HEK293 (cell line): ENCODE results near the gene DNAJC12.
"Not testable (repeated sequence)": the region's sequence is repeated elsewhere in the genome, so short reads cannot be mapped to it uniquely, and the experiment has no call there.

Experiments
- CTCF ChIA-PET: fragments of 350-600 bp; formaldehyde crosslinking; extraction: SDS; loops from one replicate; lab custom pipeline; 2021; ENCODE audit warnings: antibody characterized with exemption; lab: Yijun Ruan, JAX
- POLR2A ChIA-PET: fragments of 300-600 bp; formaldehyde crosslinking; extraction: SDS; loops from one replicate; lab custom pipeline; 2020; ENCODE audit warnings: antibody characterized with exemption, inconsistent platforms; lab: Yijun Ruan, JAX
- H3K27ac ChIP-seq: fragments of 200-500 bp; sonication (Bioruptor generic); 2 replicates; pipeline ENCODE4 v1.5.1; 2014; ENCODE audit warnings: low read depth, low read length, control low read depth, inconsistent platforms; ENCODE audit errors: extremely low read depth
- H3K36me3 ChIP-seq, 2 experiments: fragments of 200-500 bp in 1 of 2; sonication (Bioruptor generic) in 1 of 2; 1 replicate in 1 of 2; 2 replicates in 1 of 2; pipeline ENCODE4 v1.5.1; 2014 to 2017; ENCODE audit warnings: inconsistent platforms in 2 of 2, low read length in 2 of 2; ENCODE audit not compliant: control insufficient read depth in 2 of 2, insufficient read depth in 1 of 2
- H3K4me1 ChIP-seq: fragments of 200-500 bp; sonication (Bioruptor generic); 2 replicates; pipeline ENCODE4 v1.5.1; 2014; ENCODE audit warnings: mild to moderate bottlenecking, low read length, inconsistent platforms; ENCODE audit not compliant: control insufficient read depth, insufficient read depth
- H3K4me3 ChIP-seq: 2 replicates; pipeline ENCODE4 v1.5.1; 2011; ENCODE audit warnings: low read depth, mild to moderate bottlenecking, control low read depth, low read length, moderate library complexity
- H3K9me3 ChIP-seq: fragments of 200-500 bp; sonication (Bioruptor generic); 2 replicates; pipeline ENCODE4 v1.5.1; 2014; ENCODE audit warnings: low read depth, low read length, inconsistent platforms; ENCODE audit not compliant: control insufficient read depth, insufficient read depth
- KLF9 ChIP-seq: fragments of 450-650 bp; formaldehyde crosslinking; IDR thresholded peaks from 2 replicates; pipeline ENCODE4 v1.5.1; 2016; ENCODE audit warnings: missing biosample characterization, missing genetic modification characterization, low read depth
- PATZ1 ChIP-seq: fragments of 450-650 bp; formaldehyde crosslinking; IDR thresholded peaks from 2 replicates; pipeline ENCODE4 v1.5.1; 2016; ENCODE audit warnings: missing biosample characterization, missing genetic modification characterization
- RBAK ChIP-seq: fragments of 450-650 bp; formaldehyde crosslinking; IDR thresholded peaks from 2 replicates; pipeline ENCODE4 v1.5.1; 2016; ENCODE audit warnings: missing biosample characterization, missing genetic modification characterization
- SALL2 ChIP-seq: fragments of 450-650 bp; formaldehyde crosslinking; IDR thresholded peaks from 2 replicates; pipeline ENCODE4 v1.5.0; 2017; ENCODE audit warnings: missing biosample characterization, mild to moderate bottlenecking, missing genetic modification characterization, borderline replicate concordance
- SCRT1 ChIP-seq: fragments of 450-650 bp; formaldehyde crosslinking; IDR thresholded peaks from 2 replicates; pipeline ENCODE4 v1.5.1; 2016; ENCODE audit warnings: missing biosample characterization, missing genetic modification characterization, borderline replicate concordance
- SCRT2 ChIP-seq: fragments of 450-650 bp; formaldehyde crosslinking; IDR thresholded peaks from 2 replicates; pipeline ENCODE4 v1.5.1; 2016; ENCODE audit warnings: missing biosample characterization, missing genetic modification characterization
- SP2 ChIP-seq: fragments of 450-650 bp; formaldehyde crosslinking; IDR thresholded peaks from 2 replicates; pipeline ENCODE4 v1.5.1; 2016; ENCODE audit warnings: missing biosample characterization, missing genetic modification characterization
- YY2 ChIP-seq: fragments of 450-650 bp; formaldehyde crosslinking; IDR thresholded peaks from 2 replicates; pipeline ENCODE4 v1.5.1; 2016; ENCODE audit warnings: missing biosample characterization, missing genetic modification characterization
- ZBTB17 ChIP-seq: fragments of 450-650 bp; formaldehyde crosslinking; IDR thresholded peaks from 2 replicates; pipeline ENCODE4 v1.5.1; 2016; ENCODE audit warnings: missing biosample characterization, missing genetic modification characterization
- ZBTB8A ChIP-seq: fragments of 450-650 bp; formaldehyde crosslinking; IDR thresholded peaks from 2 replicates; pipeline ENCODE4 v1.5.1; 2016; ENCODE audit warnings: missing biosample characterization, missing genetic modification characterization
- ZIC2 ChIP-seq: fragments of 450-650 bp; formaldehyde crosslinking; IDR thresholded peaks from 2 replicates; pipeline ENCODE4 v1.5.1; 2016; ENCODE audit warnings: missing biosample characterization, missing genetic modification characterization
- ZNF132 ChIP-seq: fragments of 450-650 bp; formaldehyde crosslinking; IDR thresholded peaks from 2 replicates; pipeline ENCODE4 v1.5.1; 2017; ENCODE audit warnings: missing biosample characterization, missing genetic modification characterization, borderline replicate concordance
- ZNF202 ChIP-seq: fragments of 450-650 bp; formaldehyde crosslinking; IDR thresholded peaks from 2 replicates; pipeline ENCODE4 v1.5.1; 2016; ENCODE audit warnings: missing biosample characterization, missing genetic modification characterization, borderline replicate concordance
- ZNF366 ChIP-seq: fragments of 450-650 bp; formaldehyde crosslinking; conservative IDR thresholded peaks from 2 replicates; pipeline ENCODE4 v1.5.1; 2016; ENCODE audit warnings: missing biosample characterization, missing genetic modification characterization
- ZNF404 ChIP-seq: fragments of 450-650 bp; formaldehyde crosslinking; IDR thresholded peaks from 2 replicates; pipeline ENCODE4 v1.5.1; 2017; ENCODE audit warnings: missing biosample characterization, missing genetic modification characterization
- ZNF514 ChIP-seq: fragments of 450-650 bp; formaldehyde crosslinking; IDR thresholded peaks from 2 replicates; pipeline ENCODE4 v1.5.1; 2016; ENCODE audit warnings: missing biosample characterization, missing genetic modification characterization
- ZNF530 ChIP-seq: fragments of 450-650 bp; formaldehyde crosslinking; IDR thresholded peaks from 2 replicates; pipeline ENCODE4 v1.5.1; 2016; ENCODE audit warnings: low read depth, missing biosample characterization, missing genetic modification characterization
- ZNF548 ChIP-seq: fragments of 450-650 bp; formaldehyde crosslinking; IDR thresholded peaks from 2 replicates; pipeline ENCODE4 v1.5.1; 2016; ENCODE audit warnings: missing biosample characterization, missing genetic modification characterization
- ZNF658 ChIP-seq: fragments of 450-650 bp; formaldehyde crosslinking; IDR thresholded peaks from 2 replicates; pipeline ENCODE4; 2016; ENCODE audit warnings: missing biosample characterization, missing genetic modification characterization
- ZNF660 ChIP-seq: fragments of 450-650 bp; IDR thresholded peaks from 2 replicates; pipeline ENCODE4 v1.5.1; 2018; ENCODE audit warnings: missing biosample characterization, mild to moderate bottlenecking, missing genetic modification characterization
- ZNF707 ChIP-seq: fragments of 450-650 bp; formaldehyde crosslinking; IDR thresholded peaks from 2 replicates; pipeline ENCODE4 v1.5.1; 2016; ENCODE audit warnings: missing biosample characterization, missing genetic modification characterization
- ZNF768 ChIP-seq: fragments of 450-650 bp; formaldehyde crosslinking; IDR thresholded peaks from 2 replicates; pipeline ENCODE4 v1.5.1; 2018; ENCODE audit warnings: missing biosample characterization, mild to moderate bottlenecking, missing genetic modification characterization
- TF ChIP-seq, protein P1 (sequence below): fragments of 450-650 bp; IDR thresholded peaks from 2 replicates; pipeline ENCODE4 v1.5.1; 2018; ENCODE audit warnings: missing biosample characterization, missing genetic modification characterization
- TF ChIP-seq, protein P2 (sequence below): fragments of 450-650 bp; formaldehyde crosslinking; IDR thresholded peaks from 2 replicates; pipeline ENCODE4 v1.5.1; 2016; ENCODE audit warnings: missing biosample characterization, missing genetic modification characterization

DNAJC12 gene

GRCh38 chr10:67839951-67840350, 2.0 kb upstream of the DNAJC12 start:
- Histone ChIP-seq H3K27ac (no peak overlapping the region), H3K9me3 (no peaks in the 10 kb centered on the region), H3K4me3 (no peak overlapping the region), H3K4me1 (0 out of 2 replicates have a peak, but pooled peaks cover 2% of the 10 kb centered on the region), H3K36me3 (no peaks in the 10 kb centered on the region)
- TF ChIP-seq ZNF202 (tag by site-specific recombination) (no peak), ZNF514 (tag by site-specific recombination) (no peak), ZNF132 (tag by site-specific recombination) (no peak), ZNF660 (tag by site-specific recombination) (no peak), RBAK (tag by site-specific recombination) (no peak)
- POLR2A ChIA-PET, result no interaction called here
- CTCF ChIA-PET, result no interaction called here

- H3K9me3 ChIP-seq, H3K36me3 ChIP-seq, H3K4me3 ChIP-seq, CTCF ChIA-PET, H3K27ac ChIP-seq, H3K4me1 ChIP-seq, POLR2A ChIA-PET: not testable (repeated sequence)
Measured at GRCh38 chr10:67839511-67839910, 1.5 kb upstream of the DNAJC12 start.

- POLR2A ChIA-PET, result no interaction called here
- 0 out of 2 replicates have a peak, but pooled peaks cover 2% of the 10 kb centered on the region for H3K4me1 ChIP-seq
- CTCF ChIA-PET, result interaction anchor here (0.6 to 1.3 kb wide), 7 partner anchors 18 to 862 kb away, joined by 3 to 5 read pairs (median 4); no protein-coding TSS in a partner anchor
- peak overlapping the region; percentile 53 for H3K4me3 ChIP-seq
- TF ChIP-seq ZNF768 (tag by site-specific recombination), result no peak
- no peak for TF ChIP-seq SALL2
- TF ChIP-seq ZIC2 (tag by site-specific recombination), result no peak
- no peak for TF ChIP-seq KLF9 (tag by site-specific recombination)
- TF ChIP-seq ZNF658, result no peak
- TF ChIP-seq PATZ1, result no peak
- peak; percentile 78 for TF ChIP-seq SCRT1 (tag by site-specific recombination)
- TF ChIP-seq YY2 (tag by site-specific recombination), result no peak
- TF ChIP-seq ZBTB17 (tag by site-specific recombination), result no peak
- peak; percentile 94 for TF ChIP-seq SCRT2 (tag by site-specific recombination)
- TF ChIP-seq, all 188 proteins: peak for 2
- H3K9me3 ChIP-seq, result no peaks in the 10 kb centered on the region
- no peaks in the 10 kb centered on the region; a peak in 1 of 3 replicates for H3K36me3 ChIP-seq
- no peak overlapping the region for H3K27ac ChIP-seq
Measured at GRCh38 chr10:67836972-67837371, 1.0 kb downstream of the DNAJC12 start.

- H3K4me3 ChIP-seq, result peak overlapping the region; percentile 9
- 0 out of 2 replicates have a peak, but pooled peaks cover 2% of the 10 kb centered on the region for H3K4me1 ChIP-seq
- H3K27ac ChIP-seq, result no peak overlapping the region
- TF ChIP-seq ZNF404 (tag by site-specific recombination) (no peak), ZBTB8A (no peak), ZNF548 (tag by site-specific recombination) (no peak), ZNF530 (no peak), ZNF366 (tag by site-specific recombination) (no peak), ZNF707 (no peak), SP2 (tag by site-specific recombination) (no peak)
- TF ChIP-seq, protein P1, sequence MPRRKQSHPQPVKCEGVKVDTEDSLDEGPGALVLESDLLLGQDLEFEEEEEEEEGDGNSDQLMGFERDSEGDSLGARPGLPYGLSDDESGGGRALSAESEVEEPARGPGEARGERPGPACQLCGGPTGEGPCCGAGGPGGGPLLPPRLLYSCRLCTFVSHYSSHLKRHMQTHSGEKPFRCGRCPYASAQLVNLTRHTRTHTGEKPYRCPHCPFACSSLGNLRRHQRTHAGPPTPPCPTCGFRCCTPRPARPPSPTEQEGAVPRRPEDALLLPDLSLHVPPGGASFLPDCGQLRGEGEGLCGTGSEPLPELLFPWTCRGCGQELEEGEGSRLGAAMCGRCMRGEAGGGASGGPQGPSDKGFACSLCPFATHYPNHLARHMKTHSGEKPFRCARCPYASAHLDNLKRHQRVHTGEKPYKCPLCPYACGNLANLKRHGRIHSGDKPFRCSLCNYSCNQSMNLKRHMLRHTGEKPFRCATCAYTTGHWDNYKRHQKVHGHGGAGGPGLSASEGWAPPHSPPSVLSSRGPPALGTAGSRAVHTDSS (tag by site-specific recombination), result no peak
- TF ChIP-seq, protein P2, sequence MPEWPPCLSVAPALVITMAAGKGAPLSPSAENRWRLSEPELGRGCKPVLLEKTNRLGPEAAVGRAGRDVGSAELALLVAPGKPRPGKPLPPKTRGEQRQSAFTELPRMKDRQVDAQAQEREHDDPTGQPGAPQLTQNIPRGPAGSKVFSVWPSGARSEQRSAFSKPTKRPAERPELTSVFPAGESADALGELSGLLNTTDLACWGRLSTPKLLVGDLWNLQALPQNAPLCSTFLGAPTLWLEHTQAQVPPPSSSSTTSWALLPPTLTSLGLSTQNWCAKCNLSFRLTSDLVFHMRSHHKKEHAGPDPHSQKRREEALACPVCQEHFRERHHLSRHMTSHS (tag by site-specific recombination), result no peak
- ChIA-PET CTCF (interaction anchor here (0.6 to 1.3 kb wide), 11 partner anchors 18 to 1054 kb away, joined by 3 to 5 read pairs (median 3); no protein-coding TSS in a partner anchor), POLR2A (no interaction called here)
- no peaks in the 10 kb centered on the region; a peak in 1 of 3 replicates for H3K36me3 ChIP-seq
- H3K9me3 ChIP-seq, result no peaks in the 10 kb centered on the region
Measured at GRCh38 chr10:67836488-67836887, 1.5 kb downstream of the DNAJC12 start.
